HTR-8/SVneo (cell line): Measurements from ENCODE around the gene SPATS2L.
A peak's percentile ranks its signal among the peaks of the same experiment; 100 is the strongest.
"Not testable (repeated sequence)": the region's sequence is repeated elsewhere in the genome, so short reads cannot be mapped to it uniquely, and the experiment has no call there.

Source experiments
- DNase-seq: peaks from one replicate; pipeline ENCODE4 v3.0.0; 2011; ENCODE audit warnings: low spot score, mixed read lengths; ENCODE audit not compliant: insufficient read length
- FAIRE-seq: peaks from 2 replicates; lab custom pipeline; 2011; peaks lifted over from hg19 to GRCh38; lab: Jason Lieb, UNC

SPATS2L gene

GRCh38 chr2:200342654-200343053, 36.2 kb downstream of the SPATS2L start:
- DNase-seq (no peak), FAIRE-seq (no peak)

- FAIRE-seq, DNase-seq: not testable (repeated sequence)
Measured at GRCh38 chr2:200344202-200344601, 37.7 kb downstream of the SPATS2L start.

- DNase-seq (no peak), FAIRE-seq (no peak)
Measured at GRCh38 chr2:200345975-200346374, 39.5 kb downstream of the SPATS2L start.

- no peak for DNase-seq
- no peak for FAIRE-seq
Measured at GRCh38 chr2:200347301-200347700, 40.8 kb downstream of the SPATS2L start.

GRCh38 chr2:200348897-200349563, 42.5 kb downstream of the SPATS2L start:
- no peak for DNase-seq
- no peak for FAIRE-seq

- no peak for DNase-seq
- no peak for FAIRE-seq
Measured at GRCh38 chr2:200349868-200350267, 43.4 kb downstream of the SPATS2L start.

GRCh38 chr2:200350850-200351285, 44.4 kb downstream of the SPATS2L start:
- no peak for FAIRE-seq

GRCh38 chr2:200351815-200352214, 45.3 kb downstream of the SPATS2L start:
- no peak for FAIRE-seq

More at GRCh38 chr2:200350850-200351285, 44.4 kb downstream of the SPATS2L start:
- DNase-seq: no peak

GRCh38 chr2:200352636-200353035, 46.1 kb downstream of the SPATS2L start:
- FAIRE-seq (no peak), DNase-seq (no peak)

More at GRCh38 chr2:200351815-200352214, 45.3 kb downstream of the SPATS2L start:
- no peak for DNase-seq

GRCh38 chr2:200353120-200353519, 46.6 kb downstream of the SPATS2L start:
- FAIRE-seq (no peak), DNase-seq (no peak)

GRCh38 chr2:200353874-200354273, 47.4 kb downstream of the SPATS2L start:
- FAIRE-seq (no peak), DNase-seq (no peak)

GRCh38 chr2:200354833-200355751, 48.6 kb downstream of the SPATS2L start:
- DNase-seq: no peak
- no peak for FAIRE-seq

GRCh38 chr2:200356321-200356720, 49.8 kb downstream of the SPATS2L start:
- DNase-seq (no peak), FAIRE-seq (no peak)

GRCh38 chr2:200356857-200357384, 50.4 kb downstream of the SPATS2L start:
- peak; percentile 27 for DNase-seq
- FAIRE-seq: no peak

- FAIRE-seq (no peak), DNase-seq (no peak)
Measured at GRCh38 chr2:200357845-200358244, 51.4 kb downstream of the SPATS2L start.

GRCh38 chr2:200359552-200359951, 53.1 kb downstream of the SPATS2L start:
- FAIRE-seq: no peak
- DNase-seq: no peak

GRCh38 chr2:200360364-200360763, 53.9 kb downstream of the SPATS2L start:
- no peak for DNase-seq
- no peak for FAIRE-seq

- DNase-seq (no peak), FAIRE-seq (no peak)
Measured at GRCh38 chr2:200362202-200362917, 55.9 kb downstream of the SPATS2L start.

GRCh38 chr2:200363279-200363678, 56.8 kb downstream of the SPATS2L start:
- FAIRE-seq (no peak), DNase-seq (no peak)

GRCh38 chr2:200364142-200364541, 57.6 kb downstream of the SPATS2L start:
- DNase-seq (no peak), FAIRE-seq (no peak)
